D721Med (cell line): ENCODE results near the gene RARB.

Source experiments
- DNase-seq: peaks from one replicate; pipeline ENCODE4 v3.0.0; 2011; ENCODE audit warnings: low spot score; ENCODE audit not compliant: insufficient read length
- FAIRE-seq: peaks from 2 replicates; lab custom pipeline; 2011; peaks lifted over from hg19 to GRCh38; lab: Jason Lieb, UNC
- TF ChIP-seq, protein P1 (sequence below): IDR thresholded peaks from 2 replicates; pipeline ENCODE4 v1.5.1; 2012; ENCODE audit warnings: mild to moderate bottlenecking, control low read depth; ENCODE audit not compliant: insufficient read depth; ENCODE audit errors: missing control alignments

The RARB gene

DNA sequence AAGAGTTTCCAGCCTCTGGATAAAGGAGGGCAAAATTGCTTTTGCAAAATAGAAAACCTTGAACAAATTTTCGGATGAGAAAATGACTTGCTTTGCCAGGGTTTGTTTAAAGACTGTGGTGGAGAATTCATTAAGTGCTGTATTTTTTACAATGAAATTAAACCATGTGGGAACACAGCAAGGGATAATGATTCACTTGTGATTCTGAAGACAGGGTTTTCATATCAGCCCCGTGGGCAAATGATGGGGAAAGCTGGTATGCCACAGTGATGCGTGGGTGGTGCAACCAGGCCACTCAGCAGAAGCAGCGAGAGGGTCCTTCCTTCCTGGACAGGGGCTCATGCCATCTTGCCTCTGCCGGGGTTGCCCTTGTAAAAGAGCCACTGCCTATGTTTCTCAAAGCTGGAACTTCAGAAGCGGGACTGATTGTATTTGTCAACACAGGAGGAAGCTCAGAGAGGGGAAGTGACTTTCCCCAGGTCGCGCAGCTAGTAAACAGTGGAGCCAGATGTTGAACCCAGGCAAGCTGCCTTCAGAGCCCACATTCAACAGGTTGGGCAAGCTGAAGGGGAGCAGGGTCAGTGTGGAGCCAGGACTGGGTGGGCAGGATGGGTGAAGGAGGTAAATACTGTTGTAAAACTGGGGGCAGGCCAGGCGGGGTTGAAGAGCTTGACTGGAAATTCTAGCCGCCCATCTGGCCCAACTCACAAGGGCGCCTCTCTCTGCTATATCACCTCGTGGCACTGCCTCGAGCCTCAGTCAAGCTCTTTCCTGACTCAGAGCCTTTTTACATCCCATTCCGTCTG lies 157.5 kb downstream of the RARB start:
- no peak for FAIRE-seq

GRCh38 chr3:25586167-25586505 lies 158.1 kb downstream of the RARB start:
- DNase-seq (no peak), FAIRE-seq (no peak)
- TF ChIP-seq, protein P1, sequence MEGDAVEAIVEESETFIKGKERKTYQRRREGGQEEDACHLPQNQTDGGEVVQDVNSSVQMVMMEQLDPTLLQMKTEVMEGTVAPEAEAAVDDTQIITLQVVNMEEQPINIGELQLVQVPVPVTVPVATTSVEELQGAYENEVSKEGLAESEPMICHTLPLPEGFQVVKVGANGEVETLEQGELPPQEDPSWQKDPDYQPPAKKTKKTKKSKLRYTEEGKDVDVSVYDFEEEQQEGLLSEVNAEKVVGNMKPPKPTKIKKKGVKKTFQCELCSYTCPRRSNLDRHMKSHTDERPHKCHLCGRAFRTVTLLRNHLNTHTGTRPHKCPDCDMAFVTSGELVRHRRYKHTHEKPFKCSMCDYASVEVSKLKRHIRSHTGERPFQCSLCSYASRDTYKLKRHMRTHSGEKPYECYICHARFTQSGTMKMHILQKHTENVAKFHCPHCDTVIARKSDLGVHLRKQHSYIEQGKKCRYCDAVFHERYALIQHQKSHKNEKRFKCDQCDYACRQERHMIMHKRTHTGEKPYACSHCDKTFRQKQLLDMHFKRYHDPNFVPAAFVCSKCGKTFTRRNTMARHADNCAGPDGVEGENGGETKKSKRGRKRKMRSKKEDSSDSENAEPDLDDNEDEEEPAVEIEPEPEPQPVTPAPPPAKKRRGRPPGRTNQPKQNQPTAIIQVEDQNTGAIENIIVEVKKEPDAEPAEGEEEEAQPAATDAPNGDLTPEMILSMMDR, result no peak

More for the DNA sequence above, 157.5 kb downstream of the RARB start:
- DNase-seq, result no peak
- TF ChIP-seq, protein P1, result no peak

GRCh38 chr3:25586553-25586952 lies 158.5 kb downstream of the RARB start:
- TF ChIP-seq, protein P1, result no peak
- DNase-seq, result no peak
- FAIRE-seq, result no peak

- no peak for FAIRE-seq
Observed at GRCh38 chr3:25587094-25587493, 159.0 kb downstream of the RARB start.

DNA sequence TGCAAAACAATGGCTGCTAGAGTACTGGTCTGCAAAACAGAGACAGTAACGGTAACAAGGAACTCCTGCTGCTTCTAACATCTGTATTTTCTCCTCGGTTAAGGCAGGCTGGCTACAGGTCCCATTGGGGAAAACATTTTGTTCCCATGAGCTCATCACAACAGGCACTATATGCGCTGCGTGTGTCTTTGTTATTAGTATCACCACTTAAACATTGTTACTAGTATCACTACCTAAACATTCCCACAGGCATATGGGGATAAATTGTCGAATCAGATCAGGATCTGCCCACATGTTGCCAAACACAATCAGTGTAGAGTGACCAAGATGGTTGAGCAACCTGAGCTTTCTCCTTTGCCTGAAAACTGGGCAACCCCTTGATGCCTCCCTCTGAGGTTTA lies 159.5 kb downstream of the RARB start:
- no peak for FAIRE-seq
- DNase-seq, result no peak

More at GRCh38 chr3:25587094-25587493, 159.0 kb downstream of the RARB start:
- TF ChIP-seq, protein P1, result no peak
- DNase-seq, result no peak

GRCh38 chr3:25587975-25588374 lies 159.9 kb downstream of the RARB start:
- DNase-seq (no peak), FAIRE-seq (no peak)
- TF ChIP-seq, protein P1, result no peak

More for the DNA sequence above, 159.5 kb downstream of the RARB start:
- TF ChIP-seq, protein P1, result no peak

DNA sequence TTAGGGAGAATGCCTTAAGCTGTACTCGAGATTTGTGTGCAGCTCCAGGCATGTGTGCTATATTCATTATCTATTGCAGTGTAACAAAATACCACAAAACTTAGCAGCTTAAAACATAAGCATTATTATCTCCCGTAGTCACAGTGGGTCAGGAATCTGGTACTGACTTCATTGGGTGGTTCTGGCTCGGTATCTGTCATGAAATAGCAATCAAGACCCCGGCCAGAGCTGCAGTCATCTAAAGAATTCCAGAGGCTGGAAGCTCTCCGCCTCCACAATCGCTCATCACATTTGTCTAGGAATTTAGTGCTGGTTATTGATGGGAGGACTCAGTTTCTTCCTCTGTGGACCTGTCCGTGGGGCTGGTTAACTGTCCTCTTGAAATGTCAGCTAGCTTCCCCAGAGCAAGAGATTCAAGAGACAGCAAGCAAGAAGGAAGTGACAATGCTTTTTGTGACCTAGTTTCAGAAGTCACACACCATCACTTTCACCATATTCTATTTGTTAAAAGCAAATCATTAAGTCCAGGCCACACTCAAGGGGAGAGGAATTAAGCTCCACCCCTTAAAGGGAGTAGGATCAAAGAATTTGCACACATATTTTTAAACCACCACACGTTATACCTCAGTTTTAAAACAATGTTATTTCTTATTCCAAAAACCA lies 160.5 kb downstream of the RARB start:
- DNase-seq (no peak), FAIRE-seq (no peak)
- TF ChIP-seq, protein P1, result no peak
